H1 (cell line): ENCODE data around the gene IGF2R. TPM values are rescaled to one million over a fixed set of nuclear protein-coding genes. Genes with fewer than 3 reads are reported as not detected.

Source experiments
- CTCF ChIA-PET: fragments of 300-600 bp; sonication (Branson Sonifier 250); formaldehyde crosslinking; loops from one replicate; lab custom pipeline; 2021; ENCODE audit not compliant: partially characterized antibody; lab: Charles Lee
- POLR2A ChIA-PET: fragments of 300-600 bp; sonication (Branson Sonifier 250); formaldehyde crosslinking; loops from one replicate; lab custom pipeline; 2021; ENCODE audit warnings: inconsistent platforms; ENCODE audit not compliant: partially characterized antibody; lab: Charles Lee
- DNase-seq, 2 experiments: peaks; one replicate each; pipeline versions ENCODE4 v3.0.0 to v3.0.0-alpha.2; 2010 to 2022; ENCODE audit warnings: low spot score in 2 of 2, low read depth in 1 of 2, mixed read lengths in 1 of 2
- FAIRE-seq: peaks from 2 replicates; lab custom pipeline; 2011; peaks lifted over from hg19 to GRCh38; lab: Jason Lieb, UNC
- H2AFZ ChIP-seq: 2 replicates; pipeline ENCODE4 v1.8.1; 2012; ENCODE audit warnings: low read length, inconsistent platforms
- H2AK5ac ChIP-seq: 2 replicates; pipeline ENCODE4 v1.6.1; 2013; ENCODE audit warnings: low read depth, low read length
- H2BK120ac ChIP-seq: replicated peaks from 2 replicates; pipeline ENCODE3; 2013; ENCODE audit warnings: low read depth, low read length, inconsistent platforms
- H2BK12ac ChIP-seq: 2 replicates; pipeline ENCODE4 v1.6.1; 2013; ENCODE audit warnings: low read depth, low read length
- H2BK15ac ChIP-seq: 2 replicates; pipeline ENCODE4 v1.6.1; 2013; ENCODE audit warnings: low read length
- H2BK20ac ChIP-seq: 2 replicates; pipeline ENCODE4 v1.6.1; 2013; ENCODE audit warnings: low read length
- H2BK5ac ChIP-seq: 2 replicates; pipeline ENCODE4 v1.6.1; 2013; ENCODE audit warnings: low read depth, low read length
- H3K14ac ChIP-seq: 2 replicates; pipeline ENCODE4 v1.6.1; 2013; ENCODE audit warnings: inconsistent platforms; ENCODE audit not compliant: insufficient read length
- H3K18ac ChIP-seq: 2 replicates; pipeline ENCODE4 v1.6.1; 2013; ENCODE audit warnings: low read length; ENCODE audit errors: extremely low read depth
- H3K23ac ChIP-seq: 2 replicates; pipeline ENCODE4 v1.6.1; 2013; ENCODE audit warnings: inconsistent platforms; ENCODE audit not compliant: insufficient read length
- H3K23me2 ChIP-seq: 2 replicates; pipeline ENCODE4 v1.6.1; 2013; ENCODE audit warnings: low read depth, low read length
- H3K27ac ChIP-seq: 2 replicates; pipeline ENCODE4 v1.6.1; 2011; ENCODE audit warnings: low read depth, low read length, inconsistent platforms
- H3K27me3 ChIP-seq, 4 experiments: replicated peaks in 1 of 4; 1 replicate in 1 of 4; 2 replicates in 3 of 4; pipeline versions ENCODE4 v1.6.1 to v1.8.1; 2011 to 2013; ENCODE audit warnings: low read length in 3 of 4, mild to moderate bottlenecking in 3 of 4, inconsistent platforms in 2 of 4, mixed read lengths in 2 of 4, moderate library complexity in 1 of 4; ENCODE audit not compliant: control insufficient read depth in 3 of 4, insufficient read depth in 3 of 4; ENCODE audit errors: extremely low read depth in 1 of 4
- H3K36me3 ChIP-seq, 4 experiments: 2 replicates each; pipeline versions ENCODE4 v1.6.1 to v1.8.1; 2011 to 2013; ENCODE audit warnings: mild to moderate bottlenecking in 4 of 4, low read length in 3 of 4, moderate library complexity in 2 of 4, control low read depth in 1 of 4, inconsistent platforms in 1 of 4; ENCODE audit not compliant: insufficient read depth in 4 of 4, control insufficient read depth in 2 of 4
- H3K4ac ChIP-seq: replicated peaks from 2 replicates; pipeline ENCODE3; 2013; ENCODE audit warnings: low read length, low read depth, mixed read lengths, inconsistent platforms; ENCODE audit not compliant: insufficient read length
- H3K4me1 ChIP-seq, 4 experiments: replicated peaks in 1 of 4; 1 replicate in 1 of 4; 2 replicates in 3 of 4; pipeline versions ENCODE4 v1.6.1 to v1.8.1; 2011 to 2013; ENCODE audit warnings: low read length in 3 of 4, inconsistent platforms in 2 of 4, mixed read lengths in 1 of 4; ENCODE audit not compliant: insufficient read depth in 4 of 4, control insufficient read depth in 3 of 4
- H3K4me2 ChIP-seq, 2 experiments: 2 replicates each; pipeline versions ENCODE4 v1.6.1 to v1.8.1; 2011 to 2013; ENCODE audit warnings: low read depth in 2 of 2, low read length in 2 of 2, control low read depth in 1 of 2, inconsistent platforms in 1 of 2, mild to moderate bottlenecking in 1 of 2; ENCODE audit not compliant: insufficient read depth in 1 of 2
- H3K4me3 ChIP-seq, 4 experiments: fragments of 200-600, 300-600 bp in 1 of 4; sonication (generic), shearing (Covaris generic), sonication (Bioruptor Twin) in 1 of 4; 2 replicates each; pipeline versions ENCODE4 v1.5.1 to v1.8.1; 2011 to 2016; ENCODE audit warnings: low read length in 4 of 4, low read depth in 3 of 4, control low read depth in 2 of 4, inconsistent platforms in 2 of 4, mild to moderate bottlenecking in 2 of 4, mixed read lengths in 1 of 4, moderate library complexity in 1 of 4; ENCODE audit not compliant: insufficient read depth in 2 of 4; ENCODE audit errors: extremely low read depth in 1 of 4
- H3K56ac ChIP-seq: replicated peaks from 2 replicates; pipeline ENCODE3; 2013; ENCODE audit warnings: low read depth, mild to moderate bottlenecking, mixed read lengths, low read length, inconsistent platforms; ENCODE audit not compliant: insufficient read length
- H3K79me1 ChIP-seq: 2 replicates; pipeline ENCODE4 v1.6.1; 2013; ENCODE audit warnings: low read depth, low read length, control low read depth
- H3K79me2 ChIP-seq, 2 experiments: 2 replicates each; pipeline versions ENCODE4 v1.6.1 to v1.8.1; 2012 to 2013; ENCODE audit warnings: low read length in 2 of 2, mild to moderate bottlenecking in 2 of 2, inconsistent platforms in 1 of 2; ENCODE audit not compliant: insufficient read depth in 2 of 2, control insufficient read depth in 1 of 2
- H3K9ac ChIP-seq, 4 experiments: replicated peaks in 1 of 4; 1 replicate in 1 of 4; 2 replicates in 3 of 4; pipeline versions ENCODE4 v1.6.1 to v1.8.1; 2011 to 2013; ENCODE audit warnings: low read depth in 3 of 4, low read length in 3 of 4, control low read depth in 2 of 4, mild to moderate bottlenecking in 2 of 4, moderate library complexity in 2 of 4, inconsistent platforms in 1 of 4; ENCODE audit errors: extremely low read depth in 1 of 4
- H3K9me3 ChIP-seq, 2 experiments: 2 replicates each; pipeline versions ENCODE4 v1.6.1 to v1.8.1; 2012 to 2013; ENCODE audit warnings: mild to moderate bottlenecking in 2 of 2, moderate library complexity in 2 of 2, control low read depth in 1 of 2, inconsistent platforms in 1 of 2, low read depth in 1 of 2, low read length in 1 of 2, mixed read lengths in 1 of 2; ENCODE audit not compliant: insufficient read depth in 2 of 2
- H4K20me1 ChIP-seq, 2 experiments: replicated peaks in 1 of 2; 2 replicates each; pipeline versions ENCODE3 to v1.8.1; 2011 to 2013; ENCODE audit warnings: inconsistent platforms in 2 of 2, low read length in 2 of 2, mild to moderate bottlenecking in 1 of 2; ENCODE audit not compliant: insufficient read depth in 2 of 2, control insufficient read depth in 1 of 2
- H4K5ac ChIP-seq: 2 replicates; pipeline ENCODE4 v1.6.1; 2013; ENCODE audit warnings: low read length, low read depth, mixed read lengths, inconsistent platforms; ENCODE audit not compliant: insufficient read length
- H4K8ac ChIP-seq: 2 replicates; pipeline ENCODE4 v1.8.0; 2013; ENCODE audit warnings: mild to moderate bottlenecking, moderate library complexity, low read length, inconsistent platforms; ENCODE audit not compliant: insufficient read depth; ENCODE audit errors: extremely low read depth
- H4K91ac ChIP-seq: replicated peaks from 2 replicates; pipeline ENCODE3; 2013; ENCODE audit warnings: low read length, mixed read lengths, inconsistent platforms; ENCODE audit not compliant: insufficient read length
- HDAC6 ChIP-seq: IDR thresholded peaks from one replicate; pipeline ENCODE4 v1.7.1; 2012; ENCODE audit warnings: low read depth, mild to moderate bottlenecking, inconsistent platforms, low read length, moderate library complexity
- WGBS, 2 experiments: shearing (Covaris generic) in 1 of 2; methylation state at CpG; one replicate each; pipeline versions ENCODE4 v1.1.6 to v1.1.7; 2013 to 2015; ENCODE audit warnings: low lambda C conversion rate in 2 of 2, mixed read lengths in 2 of 2, inconsistent platforms in 1 of 2, low coverage in 1 of 2, missing lambda C conversion rate in 1 of 2; ENCODE audit not compliant: insufficient replicate concordance in 2 of 2, insufficient coverage in 1 of 2, insufficient read length in 1 of 2; ENCODE audit errors: extremely low coverage in 1 of 2, missing lambda C conversion rate in 1 of 2; 5-methylcytosine and 5-hydroxymethylcytosine counted together
- polyA plus RNA-seq, 7 experiments: library from polyadenylated mRNA; depleted of rRNA in 3 of 7; stranded (reverse) in 5 of 7; unstranded in 2 of 7; fragments of >200 nt in 5 of 7; fragments of 200-250 nt in 2 of 7; gene quantifications; 1 replicate in 5 of 7; 2 replicates in 1 of 7; 4 replicates in 1 of 7; pipeline versions ENCODE4 v1.2.1 to v1.2.3, GENCODE V29; 2011 to 2013; ENCODE audit warnings: missing spikeins in 2 of 7, mixed read lengths in 2 of 7
- total RNA-seq: library from RNA; stranded (reverse); fragmentation: NEBNext Ultra II Directional; extraction: Animal tissue kit (Norgen Biotek cat#: 25700); gene quantifications from 2 replicates; pipeline ENCODE4 v1.2.1, GENCODE V29; 2021
- TF ChIP-seq, protein P1 (sequence below): IDR thresholded peaks from 2 replicates; pipeline ENCODE4 v1.6.1; 2011; ENCODE audit warnings: low read length, improper control_type of control experiment

Gene IGF2R
- total and polyA plus RNA-seq, 2 of the 8 experiments (the other 6 are each of a cell fraction or from before 2014, with no cell fraction given), result 20.6 to 74.1 TPM

DNA sequence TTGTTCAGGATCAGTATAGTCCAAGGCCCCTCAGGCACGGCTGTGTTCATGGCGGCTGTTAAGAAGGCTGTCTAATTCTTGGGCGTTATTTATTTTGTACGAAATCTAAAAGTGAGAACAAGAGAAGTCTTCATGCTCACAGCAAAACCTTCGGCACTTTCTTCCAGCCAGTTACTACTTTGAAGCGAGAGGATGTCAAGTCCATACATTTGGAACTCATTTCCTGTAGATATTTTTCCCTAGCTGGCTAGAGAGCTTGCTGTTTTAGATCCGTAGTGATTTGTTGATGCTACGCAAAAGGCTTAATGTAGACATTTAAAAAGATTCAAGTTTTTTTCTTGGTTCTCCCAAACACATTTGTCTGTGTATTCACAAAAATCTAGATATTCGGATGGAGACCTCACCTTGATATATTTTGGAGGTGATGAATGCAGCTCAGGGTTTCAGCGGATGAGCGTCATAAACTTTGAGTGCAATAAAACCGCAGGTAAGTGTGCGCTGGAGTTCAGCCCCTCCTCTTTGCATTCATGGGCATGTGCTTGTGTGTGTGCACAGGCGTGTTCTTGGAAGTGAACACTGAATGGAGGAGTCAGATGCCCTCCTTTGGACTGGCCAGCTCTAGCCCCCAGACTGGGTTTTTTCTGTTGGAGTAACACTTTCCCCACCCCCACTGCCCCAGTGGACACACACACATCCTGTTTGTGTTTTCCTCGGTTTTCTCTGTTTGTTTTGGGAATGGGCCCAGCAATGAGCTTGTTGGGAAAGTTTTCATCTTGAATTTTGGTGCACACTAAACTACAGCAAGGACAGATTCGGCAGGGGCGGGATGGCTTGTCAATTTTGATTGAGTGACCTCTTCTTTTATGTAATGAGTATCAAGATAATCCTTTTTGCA lies 65.4 kb downstream of the IGF2R start:
- peaks cover 4 to 6% of the 10 kb centered on the region in 2 experiments for H4K20me1 ChIP-seq
- no peak overlapping the region for H3K14ac ChIP-seq
- H2BK12ac ChIP-seq, result no peak overlapping the region
- H3K27ac ChIP-seq, result no peak overlapping the region
- H2AK5ac ChIP-seq, result no peak overlapping the region
- no peak overlapping the region for H3K9ac ChIP-seq
- no peak overlapping the region for H3K4ac ChIP-seq
- H3K79me2 ChIP-seq, result no peaks in the 10 kb centered on the region
- H3K23ac ChIP-seq, result no peak overlapping the region
- no peaks in the 10 kb centered on the region; the same call in none of the 2 replicates for H3K79me1 ChIP-seq
- H3K4me1 ChIP-seq, result no peaks in the 10 kb centered on the region
- no peak overlapping the region for H3K18ac ChIP-seq
- no peaks in the 10 kb centered on the region for H3K27me3 ChIP-seq
- 93% methylated on average over 17 of the region's 17 CpGs; no CpG with 5 or more reads in 1 of the 2 experiments for WGBS, 2 experiments
- H3K23me2 ChIP-seq, result no peaks in the 10 kb centered on the region
- no peak overlapping the region for H2AFZ ChIP-seq
- no peak overlapping the region for H4K91ac ChIP-seq
- H3K9me3 ChIP-seq, result no peaks in the 10 kb centered on the region
- CTCF ChIA-PET, result no interaction called here
- H3K4me3 ChIP-seq, result no peak overlapping the region
- no peak overlapping the region for H4K8ac ChIP-seq
- H2BK20ac ChIP-seq, result no peak overlapping the region
- H2BK15ac ChIP-seq, result no peak overlapping the region
- DNase-seq (no peak), FAIRE-seq (no peak)
- H3K36me3 ChIP-seq, result peaks cover 11 to 53% (median 38%) of the 10 kb centered on the region in 4 experiments
- no peak overlapping the region for H2BK120ac ChIP-seq
- POLR2A ChIA-PET, result no interaction called here
- no peak overlapping the region for H2BK5ac ChIP-seq
- H3K4me2 ChIP-seq, result no peak overlapping the region
- H4K5ac ChIP-seq, result no peak overlapping the region
- no peak overlapping the region for H3K56ac ChIP-seq
- TF ChIP-seq, protein P1, sequence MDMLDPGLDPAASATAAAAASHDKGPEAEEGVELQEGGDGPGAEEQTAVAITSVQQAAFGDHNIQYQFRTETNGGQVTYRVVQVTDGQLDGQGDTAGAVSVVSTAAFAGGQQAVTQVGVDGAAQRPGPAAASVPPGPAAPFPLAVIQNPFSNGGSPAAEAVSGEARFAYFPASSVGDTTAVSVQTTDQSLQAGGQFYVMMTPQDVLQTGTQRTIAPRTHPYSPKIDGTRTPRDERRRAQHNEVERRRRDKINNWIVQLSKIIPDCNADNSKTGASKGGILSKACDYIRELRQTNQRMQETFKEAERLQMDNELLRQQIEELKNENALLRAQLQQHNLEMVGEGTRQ, result no peak
- TF ChIP-seq HDAC6, result no peak
